ENCODE results near the gene TSPAN3.

GRCh38 chr15:77019521-77020331 lies 51.2 kb downstream of the TSPAN3 start:
- TF ChIP-seq, protein P1, sequence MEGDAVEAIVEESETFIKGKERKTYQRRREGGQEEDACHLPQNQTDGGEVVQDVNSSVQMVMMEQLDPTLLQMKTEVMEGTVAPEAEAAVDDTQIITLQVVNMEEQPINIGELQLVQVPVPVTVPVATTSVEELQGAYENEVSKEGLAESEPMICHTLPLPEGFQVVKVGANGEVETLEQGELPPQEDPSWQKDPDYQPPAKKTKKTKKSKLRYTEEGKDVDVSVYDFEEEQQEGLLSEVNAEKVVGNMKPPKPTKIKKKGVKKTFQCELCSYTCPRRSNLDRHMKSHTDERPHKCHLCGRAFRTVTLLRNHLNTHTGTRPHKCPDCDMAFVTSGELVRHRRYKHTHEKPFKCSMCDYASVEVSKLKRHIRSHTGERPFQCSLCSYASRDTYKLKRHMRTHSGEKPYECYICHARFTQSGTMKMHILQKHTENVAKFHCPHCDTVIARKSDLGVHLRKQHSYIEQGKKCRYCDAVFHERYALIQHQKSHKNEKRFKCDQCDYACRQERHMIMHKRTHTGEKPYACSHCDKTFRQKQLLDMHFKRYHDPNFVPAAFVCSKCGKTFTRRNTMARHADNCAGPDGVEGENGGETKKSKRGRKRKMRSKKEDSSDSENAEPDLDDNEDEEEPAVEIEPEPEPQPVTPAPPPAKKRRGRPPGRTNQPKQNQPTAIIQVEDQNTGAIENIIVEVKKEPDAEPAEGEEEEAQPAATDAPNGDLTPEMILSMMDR (IDR thresholded peaks at IDR 0.05; ENCODE audit: insufficient read depth, low read depth, low read length), result no peak
- TF ChIP-seq EZH2 (IDR thresholded peaks at IDR 0.05; ENCODE audit: insufficient read depth, low read length), result no peak

All from astrocyte (in vitro differentiated cells and primary cell).